SK-N-SH (cell line): ENCODE measurements around the gene KIF19. TPM values are rescaled to one million over a fixed set of nuclear protein-coding genes. Genes with fewer than 3 reads are reported as not detected.
A peak's percentile ranks its signal among the peaks of the same experiment; 100 is the strongest.

Experiments
- CTCF ChIA-PET: fragments of 300-600, 350-600 bp; formaldehyde crosslinking; extraction: SDS; loops from one replicate; lab custom pipeline; 2021; lab: Yijun Ruan, JAX
- POLR2A ChIA-PET: fragments of 350-600 bp; sonication (Branson Sonifier 250); formaldehyde crosslinking; extraction: SDS; loops from one replicate; lab custom pipeline; 2020; ENCODE audit warnings: antibody characterized with exemption, inconsistent platforms; lab: Yijun Ruan, JAX
- DNase-seq: peaks from one replicate; pipeline ENCODE4 v3.0.0; 2012
- H2AFZ ChIP-seq: fragments of 200-600 bp; sonication (generic); 2 replicates; pipeline ENCODE4 v1.8.1; 2016; ENCODE audit warnings: antibody characterized with exemption, mild to moderate bottlenecking, low read depth
- H3F3A ChIP-seq: fragments of 200-600 bp; sonication (generic); replicated peaks from 2 replicates; pipeline ENCODE3; 2016; ENCODE audit warnings: antibody characterized with exemption, mild to moderate bottlenecking; ENCODE audit not compliant: insufficient read depth
- H3K27ac ChIP-seq, 2 experiments: fragments of 200-500 bp in 1 of 2; fragments of 200-600 bp in 1 of 2; sonication (Bioruptor generic) in 1 of 2; sonication (generic), shearing (Covaris generic) in 1 of 2; 2 replicates each; pipeline versions ENCODE4 v1.5.1 to v1.6.1; 2014 to 2016; ENCODE audit warnings: low read depth in 2 of 2, inconsistent platforms in 1 of 2, low read length in 1 of 2, mild to moderate bottlenecking in 1 of 2, mixed read lengths in 1 of 2
- H3K27me3 ChIP-seq: fragments of 200-600 bp; sonication (generic), shearing (Covaris generic); 2 replicates; pipeline ENCODE4 v1.6.1; 2016; ENCODE audit warnings: mixed run types; ENCODE audit not compliant: insufficient read depth
- H3K36me3 ChIP-seq, 2 experiments: fragments of 200-500 bp in 1 of 2; fragments of 200-600 bp in 1 of 2; sonication (Bioruptor generic) in 1 of 2; sonication (generic) in 1 of 2; replicated peaks in 1 of 2; 2 replicates each; pipeline versions ENCODE3 to v1.5.1; 2014 to 2016; ENCODE audit warnings: low read length in 1 of 2, mild to moderate bottlenecking in 1 of 2; ENCODE audit not compliant: insufficient read depth in 2 of 2, control insufficient read depth in 1 of 2
- H3K4me1 ChIP-seq, 2 experiments: fragments of 200-500 bp in 1 of 2; fragments of 200-600 bp in 1 of 2; sonication (Bioruptor generic) in 1 of 2; sonication (generic), shearing (Covaris generic) in 1 of 2; 2 replicates each; pipeline versions ENCODE4 v1.5.1 to v1.6.1; 2014 to 2016; ENCODE audit warnings: low read depth in 1 of 2, low read length in 1 of 2, mixed run types in 1 of 2; ENCODE audit not compliant: insufficient read depth in 2 of 2, control insufficient read depth in 1 of 2
- H3K4me2 ChIP-seq: fragments of 200-600 bp; sonication (generic), shearing (Covaris generic); 2 replicates; pipeline ENCODE4 v1.6.1; 2017; ENCODE audit warnings: mixed run types
- H3K4me3 ChIP-seq, 2 experiments: fragments of 200-500 bp in 1 of 2; fragments of 200-600 bp in 1 of 2; sonication (Bioruptor generic) in 1 of 2; sonication (generic), shearing (Covaris generic) in 1 of 2; 2 replicates each; pipeline versions ENCODE4 v1.5.1 to v1.8.1; 2014 to 2016; ENCODE audit warnings: low read depth in 2 of 2, inconsistent platforms in 1 of 2, low read length in 1 of 2, mild to moderate bottlenecking in 1 of 2, mixed read lengths in 1 of 2, moderate library complexity in 1 of 2
- H3K79me2 ChIP-seq: fragments of 200-600 bp; sonication (generic); 2 replicates; pipeline ENCODE4 v1.8.1; 2017; ENCODE audit warnings: mild to moderate bottlenecking; ENCODE audit not compliant: insufficient read depth
- H3K9ac ChIP-seq: fragments of 200-600 bp; sonication (generic); 2 replicates; pipeline ENCODE4 v1.6.1; 2017; ENCODE audit warnings: mixed run types
- H3K9me2 ChIP-seq: fragments of 200-600 bp; sonication (generic); 2 replicates; pipeline ENCODE4 v1.6.1; 2017; ENCODE audit warnings: mixed run types
- H3K9me3 ChIP-seq: fragments of 200-600 bp; sonication (generic); 2 replicates; pipeline ENCODE4 v1.6.1; 2017; ENCODE audit warnings: mixed run types, mild to moderate bottlenecking, moderate library complexity
- H4K20me1 ChIP-seq: fragments of 200-600 bp; sonication (generic); 2 replicates; pipeline ENCODE4 v1.6.1; 2017; ENCODE audit warnings: mild to moderate bottlenecking, mixed run types; ENCODE audit not compliant: insufficient read depth
- ELF1 ChIP-seq: IDR thresholded peaks from 2 replicates; pipeline ENCODE4 v1.4.0; 2012
- EP300 ChIP-seq, 2 experiments: IDR thresholded peaks; 2 replicates each; pipeline versions ENCODE4 v1.4.0 to v1.6.1; 2012; ENCODE audit warnings: borderline replicate concordance in 1 of 2, low read depth in 1 of 2, low read length in 1 of 2
- EZH2phosphoT487 ChIP-seq: fragments of 200-600 bp; sonication (generic); IDR thresholded peaks from 2 replicates; pipeline ENCODE4 v1.6.1; 2017; ENCODE audit warnings: low read depth, mixed run types, mild to moderate bottlenecking, antibody characterized with exemption, moderate library complexity, borderline replicate concordance
- FOXJ3 ChIP-seq: sonication (generic); formaldehyde crosslinking; IDR thresholded peaks from 2 replicates; pipeline ENCODE4 v1.5.1; 2020; ENCODE audit warnings: mild to moderate bottlenecking, missing genetic modification reagents
- FOXM1 ChIP-seq: IDR thresholded peaks from 2 replicates; pipeline ENCODE4 v1.4.0; 2012; ENCODE audit warnings: low read depth, mild to moderate bottlenecking
- GABPA ChIP-seq: IDR thresholded peaks from 2 replicates; pipeline ENCODE4 v1.4.0; 2012; ENCODE audit warnings: low read depth, mild to moderate bottlenecking
- GATA2 ChIP-seq: sonication (generic); formaldehyde crosslinking; IDR thresholded peaks from 2 replicates; pipeline ENCODE4 v1.5.0; 2020; ENCODE audit warnings: mild to moderate bottlenecking, missing genetic modification reagents
- MXI1 ChIP-seq: IDR thresholded peaks from 2 replicates; pipeline ENCODE4 v1.6.1; 2012; ENCODE audit warnings: mild to moderate bottlenecking, low read depth, low read length, improper control_type of control experiment
- NFIC ChIP-seq: IDR thresholded peaks from 2 replicates; pipeline ENCODE4 v1.4.0; 2012; ENCODE audit warnings: borderline replicate concordance
- NRF1 ChIP-seq: IDR thresholded peaks from 2 replicates; pipeline ENCODE4 v1.6.1; 2012; ENCODE audit warnings: low read depth, mild to moderate bottlenecking, low read length
- POLR2AphosphoS5 ChIP-seq: IDR thresholded peaks from 2 replicates; pipeline ENCODE4 v1.6.1; 2012; ENCODE audit warnings: low read depth, low read length
- RAD21 ChIP-seq: IDR thresholded peaks from 2 replicates; pipeline ENCODE4 v1.6.1; 2012; ENCODE audit warnings: mild to moderate bottlenecking, low read length
- REST ChIP-seq: IDR thresholded peaks from 2 replicates; pipeline ENCODE4 v1.6.1; 2012; ENCODE audit warnings: mild to moderate bottlenecking, low read depth, low read length, moderate library complexity
- RFX5 ChIP-seq: IDR thresholded peaks from 2 replicates; pipeline ENCODE4 v1.6.1; 2012; ENCODE audit warnings: mild to moderate bottlenecking, improper control_type of control experiment, low read length
- SIN3A ChIP-seq: IDR thresholded peaks from 2 replicates; pipeline ENCODE4 v1.6.1; 2012; ENCODE audit warnings: low read depth, mild to moderate bottlenecking, low read length, moderate library complexity, borderline replicate concordance
- TCF12 ChIP-seq: IDR thresholded peaks from 2 replicates; pipeline ENCODE4 v1.4.0; 2012
- TEAD4 ChIP-seq: IDR thresholded peaks from 2 replicates; pipeline ENCODE4 v1.4.0; 2012; ENCODE audit warnings: mild to moderate bottlenecking, borderline replicate concordance; ENCODE audit not compliant: insufficient read depth
- USF1 ChIP-seq: IDR thresholded peaks from 2 replicates; pipeline ENCODE4 v1.4.0; 2012; ENCODE audit warnings: low read depth, borderline replicate concordance
- USF2 ChIP-seq: fragments of 150-350 bp; IDR thresholded peaks from 2 replicates; pipeline ENCODE4 v1.6.1; 2017; ENCODE audit warnings: antibody characterized with exemption, low read length, low read depth, borderline replicate concordance
- YY1 ChIP-seq: IDR thresholded peaks from 2 replicates; pipeline ENCODE4 v1.4.0; 2012; ENCODE audit warnings: low read depth, mild to moderate bottlenecking
- ZBTB33 ChIP-seq: IDR thresholded peaks from 2 replicates; pipeline ENCODE4 v1.4.0; 2012; ENCODE audit warnings: low read depth, borderline replicate concordance
- WGBS: methylation state at CpG from one replicate; pipeline ENCODE4 v1.1.6; 2017; ENCODE audit warnings: low lambda C conversion rate; 5-methylcytosine and 5-hydroxymethylcytosine counted together
- polyA plus RNA-seq, 3 experiments: library from polyadenylated mRNA; depleted of rRNA; stranded (reverse); fragments of >200 nt; gene quantifications; 2 replicates each; pipeline ENCODE4 v1.2.3, GENCODE V29; 2012

KIF19 gene
- polyA plus RNA-seq, 1 of the 3 experiments (the other 2 are of a cell fraction) = not detected

- DNase-seq = peak; percentile 41
- TF ChIP-seq GATA2 (CRISPR knock-in tag) = no peak
- no peak for TF ChIP-seq EZH2phosphoT487
- no peak for TF ChIP-seq FOXJ3 (CRISPR knock-in tag)
- TF ChIP-seq YY1 = no peak
- TF ChIP-seq MXI1 = no peak
- no peak for TF ChIP-seq POLR2AphosphoS5
- TF ChIP-seq USF1 = no peak
- TF ChIP-seq RFX5 = no peak
- no peak for TF ChIP-seq NRF1
- TF ChIP-seq ELF1 = no peak
- no peak for TF ChIP-seq GABPA
- no peak for TF ChIP-seq SIN3A
- TF ChIP-seq TCF12 = no peak
- TF ChIP-seq FOXM1 = no peak
- H3K4me1 ChIP-seq = no peaks in the 10 kb centered on the region
- no peaks in the 10 kb centered on the region for H3K36me3 ChIP-seq
- H3K9me2 ChIP-seq = no peaks in the 10 kb centered on the region
- H3K27me3 ChIP-seq = no peaks in the 10 kb centered on the region
- no peaks in the 10 kb centered on the region for H3K79me2 ChIP-seq
- no peaks in the 10 kb centered on the region for H3K9me3 ChIP-seq
- H3K9ac ChIP-seq = no peak overlapping the region
- H3K27ac ChIP-seq = no peak overlapping the region
- H3F3A ChIP-seq = no peaks in the 10 kb centered on the region
- H3K4me3 ChIP-seq = no peak overlapping the region
- 56% methylated on average over 13 of the region's 13 CpGs for WGBS
- ChIA-PET CTCF (interaction anchor here (1.4 kb wide), 1 partner anchor 28 kb away, joined by 4 read pairs; no protein-coding TSS in a partner anchor), POLR2A (no interaction called here)
- H4K20me1 ChIP-seq = no peaks in the 10 kb centered on the region
- H3K4me2 ChIP-seq = no peak overlapping the region
- no peak overlapping the region for H2AFZ ChIP-seq
These were observed 14.5 kb downstream of the KIF19 start for GRCh38 chr17:74340470-74341023.

- DNase-seq = no peak
- Histone ChIP-seq H3K4me1 (no peaks in the 10 kb centered on the region), H3K9ac (no peak overlapping the region), H4K20me1 (no peaks in the 10 kb centered on the region), H3K79me2 (no peaks in the 10 kb centered on the region), H3K4me2 (no peak overlapping the region), H3K4me3 (no peak overlapping the region), H3K27ac (no peak overlapping the region), H3K36me3 (no peaks in the 10 kb centered on the region), H3K9me3 (no peaks in the 10 kb centered on the region), H3F3A (no peaks in the 10 kb centered on the region), H3K9me2 (no peaks in the 10 kb centered on the region), H3K27me3 (no peaks in the 10 kb centered on the region), H2AFZ (no peak overlapping the region)
- 58% methylated on average over 7 of the region's 10 CpGs for WGBS
- TF ChIP-seq USF2 (no peak), ZBTB33 (no peak), FOXM1 (no peak), REST (no peak), RAD21 (no peak), EZH2phosphoT487 (no peak), TEAD4 (no peak), TCF12 (no peak), EP300 (IDR thresholded peaks at IDR 0.05; ENCODE audit: borderline replicate concordance in 1 of 2, low read depth in 1 of 2, low read length in 1 of 2) (no peak), SIN3A (no peak), NFIC (no peak)
- ChIA-PET POLR2A (no interaction called here), CTCF (interaction anchor here (1.1 to 12.6 kb wide), 3 partner anchors 11 to 116 kb away, joined by 3 to 194 read pairs (median 4); partner anchors contain the start of genes BTBD17 and GPR142)
These were observed 16.2 kb downstream of the KIF19 start for GRCh38 chr17:74342224-74342623.
